SK-N-SH (cell line): Measurements from ENCODE around the gene SPEG. TPM values are rescaled to one million over a fixed set of nuclear protein-coding genes. Genes with fewer than 3 reads are reported as not detected.

Experiments
- CTCF ChIA-PET: fragments of 300-600, 350-600 bp; formaldehyde crosslinking; extraction: SDS; loops from one replicate; lab custom pipeline; 2021; lab: Yijun Ruan, JAX
- POLR2A ChIA-PET: fragments of 350-600 bp; sonication (Branson Sonifier 250); formaldehyde crosslinking; extraction: SDS; loops from one replicate; lab custom pipeline; 2020; ENCODE audit warnings: antibody characterized with exemption, inconsistent platforms; lab: Yijun Ruan, JAX
- DNase-seq: peaks from one replicate; pipeline ENCODE4 v3.0.0; 2012
- H2AFZ ChIP-seq: fragments of 200-600 bp; sonication (generic); 2 replicates; pipeline ENCODE4 v1.8.1; 2016; ENCODE audit warnings: antibody characterized with exemption, mild to moderate bottlenecking, low read depth
- H3F3A ChIP-seq: fragments of 200-600 bp; sonication (generic); replicated peaks from 2 replicates; pipeline ENCODE3; 2016; ENCODE audit warnings: antibody characterized with exemption, mild to moderate bottlenecking; ENCODE audit not compliant: insufficient read depth
- H3K27ac ChIP-seq, 2 experiments: fragments of 200-500 bp in 1 of 2; fragments of 200-600 bp in 1 of 2; sonication (Bioruptor generic) in 1 of 2; sonication (generic), shearing (Covaris generic) in 1 of 2; 2 replicates each; pipeline versions ENCODE4 v1.5.1 to v1.6.1; 2014 to 2016; ENCODE audit warnings: low read depth in 2 of 2, inconsistent platforms in 1 of 2, low read length in 1 of 2, mild to moderate bottlenecking in 1 of 2, mixed read lengths in 1 of 2
- H3K27me3 ChIP-seq: fragments of 200-600 bp; sonication (generic), shearing (Covaris generic); 2 replicates; pipeline ENCODE4 v1.6.1; 2016; ENCODE audit warnings: mixed run types; ENCODE audit not compliant: insufficient read depth
- H3K36me3 ChIP-seq, 2 experiments: fragments of 200-500 bp in 1 of 2; fragments of 200-600 bp in 1 of 2; sonication (Bioruptor generic) in 1 of 2; sonication (generic) in 1 of 2; replicated peaks in 1 of 2; 2 replicates each; pipeline versions ENCODE3 to v1.5.1; 2014 to 2016; ENCODE audit warnings: low read length in 1 of 2, mild to moderate bottlenecking in 1 of 2; ENCODE audit not compliant: insufficient read depth in 2 of 2, control insufficient read depth in 1 of 2
- H3K4me1 ChIP-seq, 2 experiments: fragments of 200-500 bp in 1 of 2; fragments of 200-600 bp in 1 of 2; sonication (Bioruptor generic) in 1 of 2; sonication (generic), shearing (Covaris generic) in 1 of 2; 2 replicates each; pipeline versions ENCODE4 v1.5.1 to v1.6.1; 2014 to 2016; ENCODE audit warnings: low read depth in 1 of 2, low read length in 1 of 2, mixed run types in 1 of 2; ENCODE audit not compliant: insufficient read depth in 2 of 2, control insufficient read depth in 1 of 2
- H3K4me2 ChIP-seq: fragments of 200-600 bp; sonication (generic), shearing (Covaris generic); 2 replicates; pipeline ENCODE4 v1.6.1; 2017; ENCODE audit warnings: mixed run types
- H3K4me3 ChIP-seq, 2 experiments: fragments of 200-500 bp in 1 of 2; fragments of 200-600 bp in 1 of 2; sonication (Bioruptor generic) in 1 of 2; sonication (generic), shearing (Covaris generic) in 1 of 2; 2 replicates each; pipeline versions ENCODE4 v1.5.1 to v1.8.1; 2014 to 2016; ENCODE audit warnings: low read depth in 2 of 2, inconsistent platforms in 1 of 2, low read length in 1 of 2, mild to moderate bottlenecking in 1 of 2, mixed read lengths in 1 of 2, moderate library complexity in 1 of 2
- H3K79me2 ChIP-seq: fragments of 200-600 bp; sonication (generic); 2 replicates; pipeline ENCODE4 v1.8.1; 2017; ENCODE audit warnings: mild to moderate bottlenecking; ENCODE audit not compliant: insufficient read depth
- H3K9ac ChIP-seq: fragments of 200-600 bp; sonication (generic); 2 replicates; pipeline ENCODE4 v1.6.1; 2017; ENCODE audit warnings: mixed run types
- H3K9me2 ChIP-seq: fragments of 200-600 bp; sonication (generic); 2 replicates; pipeline ENCODE4 v1.6.1; 2017; ENCODE audit warnings: mixed run types
- H3K9me3 ChIP-seq: fragments of 200-600 bp; sonication (generic); 2 replicates; pipeline ENCODE4 v1.6.1; 2017; ENCODE audit warnings: mixed run types, mild to moderate bottlenecking, moderate library complexity
- H4K20me1 ChIP-seq: fragments of 200-600 bp; sonication (generic); 2 replicates; pipeline ENCODE4 v1.6.1; 2017; ENCODE audit warnings: mild to moderate bottlenecking, mixed run types; ENCODE audit not compliant: insufficient read depth
- EP300 ChIP-seq, 2 experiments: IDR thresholded peaks; 2 replicates each; pipeline versions ENCODE4 v1.4.0 to v1.6.1; 2012; ENCODE audit warnings: borderline replicate concordance in 1 of 2, low read depth in 1 of 2, low read length in 1 of 2
- GATA2 ChIP-seq: sonication (generic); formaldehyde crosslinking; IDR thresholded peaks from 2 replicates; pipeline ENCODE4 v1.5.0; 2020; ENCODE audit warnings: mild to moderate bottlenecking, missing genetic modification reagents
- PBX3 ChIP-seq: IDR thresholded peaks from 2 replicates; pipeline ENCODE4; 2012
- RAD21 ChIP-seq: IDR thresholded peaks from 2 replicates; pipeline ENCODE4 v1.6.1; 2012; ENCODE audit warnings: mild to moderate bottlenecking, low read length
- RCOR1 ChIP-seq: fragments of 150-350 bp; IDR thresholded peaks from 2 replicates; pipeline ENCODE4 v1.6.1; 2017; ENCODE audit warnings: antibody characterized with exemption, low read length
- REST ChIP-seq: IDR thresholded peaks from 2 replicates; pipeline ENCODE4 v1.6.1; 2012; ENCODE audit warnings: mild to moderate bottlenecking, low read depth, low read length, moderate library complexity
- RFX5 ChIP-seq: IDR thresholded peaks from 2 replicates; pipeline ENCODE4 v1.6.1; 2012; ENCODE audit warnings: mild to moderate bottlenecking, improper control_type of control experiment, low read length
- WGBS: methylation state at CpG from one replicate; pipeline ENCODE4 v1.1.6; 2017; ENCODE audit warnings: low lambda C conversion rate; 5-methylcytosine and 5-hydroxymethylcytosine counted together
- polyA plus RNA-seq, 3 experiments: library from polyadenylated mRNA; depleted of rRNA; stranded (reverse); fragments of >200 nt; gene quantifications; 2 replicates each; pipeline ENCODE4 v1.2.3, GENCODE V29; 2012
- TF ChIP-seq, protein P1 (sequence below): IDR thresholded peaks from 2 replicates; pipeline ENCODE4 v1.4.0; 2012; ENCODE audit warnings: low read depth, borderline replicate concordance
- TF ChIP-seq, protein P2 (sequence below): IDR thresholded peaks from 2 replicates; pipeline ENCODE4 v1.4.0; 2012; ENCODE audit warnings: low read depth, borderline replicate concordance
- TF ChIP-seq, protein P3 (sequence below): fragments of 200-600 bp; sonication (generic); IDR thresholded peaks from 2 replicates; pipeline ENCODE4 v1.6.1; 2017; ENCODE audit warnings: antibody characterized with exemption, mild to moderate bottlenecking, moderate library complexity
- TF ChIP-seq, protein P4 (sequence below): IDR thresholded peaks from 2 replicates; pipeline ENCODE4 v1.4.0; 2012; ENCODE audit warnings: low read depth

The SPEG gene
- polyA plus RNA-seq, 1 of the 3 experiments (the other 2 are of a cell fraction): 107 TPM

DNA sequence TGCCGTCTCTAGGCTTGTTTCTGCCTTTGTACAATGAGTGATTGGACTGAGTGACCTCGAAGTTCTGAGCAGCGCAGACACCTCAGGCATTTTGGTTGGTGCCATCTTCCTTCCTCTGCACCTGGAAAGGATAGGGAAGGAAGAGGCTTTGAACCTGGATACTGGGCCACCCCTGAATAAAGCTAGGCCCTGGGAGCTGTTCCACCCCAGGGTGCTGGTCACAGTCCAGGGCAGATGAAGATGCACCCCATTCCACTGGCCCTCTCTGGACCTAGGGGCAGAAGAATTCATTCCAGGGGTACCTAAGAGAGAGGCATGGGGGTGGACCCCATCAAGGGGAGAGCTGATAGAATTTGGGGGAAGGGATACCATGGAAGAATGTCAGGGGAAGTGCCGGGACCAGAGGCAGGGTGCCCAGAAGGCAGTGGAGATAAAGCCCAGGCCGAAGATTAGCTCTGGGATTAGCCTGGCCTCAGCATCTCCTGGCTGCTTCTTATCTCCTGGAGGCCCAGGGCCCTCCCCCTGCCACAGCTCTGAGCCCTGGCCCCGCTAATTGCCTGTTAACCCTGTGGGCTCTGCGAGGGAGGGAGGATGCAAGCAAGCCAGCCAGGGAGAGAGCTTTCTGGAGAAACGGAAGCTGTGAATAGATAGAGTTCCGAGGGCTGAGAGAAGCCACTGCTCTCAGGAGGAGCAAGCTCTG, 91.0 kb downstream of the SPEG start (continued):
- TF ChIP-seq, protein P1, sequence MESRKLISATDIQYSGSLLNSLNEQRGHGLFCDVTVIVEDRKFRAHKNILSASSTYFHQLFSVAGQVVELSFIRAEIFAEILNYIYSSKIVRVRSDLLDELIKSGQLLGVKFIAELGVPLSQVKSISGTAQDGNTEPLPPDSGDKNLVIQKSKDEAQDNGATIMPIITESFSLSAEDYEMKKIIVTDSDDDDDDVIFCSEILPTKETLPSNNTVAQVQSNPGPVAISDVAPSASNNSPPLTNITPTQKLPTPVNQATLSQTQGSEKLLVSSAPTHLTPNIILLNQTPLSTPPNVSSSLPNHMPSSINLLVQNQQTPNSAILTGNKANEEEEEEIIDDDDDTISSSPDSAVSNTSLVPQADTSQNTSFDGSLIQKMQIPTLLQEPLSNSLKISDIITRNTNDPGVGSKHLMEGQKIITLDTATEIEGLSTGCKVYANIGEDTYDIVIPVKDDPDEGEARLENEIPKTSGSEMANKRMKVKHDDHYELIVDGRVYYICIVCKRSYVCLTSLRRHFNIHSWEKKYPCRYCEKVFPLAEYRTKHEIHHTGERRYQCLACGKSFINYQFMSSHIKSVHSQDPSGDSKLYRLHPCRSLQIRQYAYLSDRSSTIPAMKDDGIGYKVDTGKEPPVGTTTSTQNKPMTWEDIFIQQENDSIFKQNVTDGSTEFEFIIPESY: no peak
- TF ChIP-seq, protein P2, sequence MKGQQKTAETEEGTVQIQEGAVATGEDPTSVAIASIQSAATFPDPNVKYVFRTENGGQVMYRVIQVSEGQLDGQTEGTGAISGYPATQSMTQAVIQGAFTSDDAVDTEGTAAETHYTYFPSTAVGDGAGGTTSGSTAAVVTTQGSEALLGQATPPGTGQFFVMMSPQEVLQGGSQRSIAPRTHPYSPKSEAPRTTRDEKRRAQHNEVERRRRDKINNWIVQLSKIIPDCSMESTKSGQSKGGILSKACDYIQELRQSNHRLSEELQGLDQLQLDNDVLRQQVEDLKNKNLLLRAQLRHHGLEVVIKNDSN: no peak
- TF ChIP-seq RFX5 (no peak), EP300 (IDR thresholded peaks at IDR 0.05; ENCODE audit: borderline replicate concordance in 1 of 2, low read depth in 1 of 2, low read length in 1 of 2) (peak in 1 of 2 experiments; percentile 91; a peak in 2 of 4 replicates), PBX3 (no peak), RAD21 (peak; percentile 38)
- TF ChIP-seq, protein P3, sequence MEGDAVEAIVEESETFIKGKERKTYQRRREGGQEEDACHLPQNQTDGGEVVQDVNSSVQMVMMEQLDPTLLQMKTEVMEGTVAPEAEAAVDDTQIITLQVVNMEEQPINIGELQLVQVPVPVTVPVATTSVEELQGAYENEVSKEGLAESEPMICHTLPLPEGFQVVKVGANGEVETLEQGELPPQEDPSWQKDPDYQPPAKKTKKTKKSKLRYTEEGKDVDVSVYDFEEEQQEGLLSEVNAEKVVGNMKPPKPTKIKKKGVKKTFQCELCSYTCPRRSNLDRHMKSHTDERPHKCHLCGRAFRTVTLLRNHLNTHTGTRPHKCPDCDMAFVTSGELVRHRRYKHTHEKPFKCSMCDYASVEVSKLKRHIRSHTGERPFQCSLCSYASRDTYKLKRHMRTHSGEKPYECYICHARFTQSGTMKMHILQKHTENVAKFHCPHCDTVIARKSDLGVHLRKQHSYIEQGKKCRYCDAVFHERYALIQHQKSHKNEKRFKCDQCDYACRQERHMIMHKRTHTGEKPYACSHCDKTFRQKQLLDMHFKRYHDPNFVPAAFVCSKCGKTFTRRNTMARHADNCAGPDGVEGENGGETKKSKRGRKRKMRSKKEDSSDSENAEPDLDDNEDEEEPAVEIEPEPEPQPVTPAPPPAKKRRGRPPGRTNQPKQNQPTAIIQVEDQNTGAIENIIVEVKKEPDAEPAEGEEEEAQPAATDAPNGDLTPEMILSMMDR: no peak

DNA sequence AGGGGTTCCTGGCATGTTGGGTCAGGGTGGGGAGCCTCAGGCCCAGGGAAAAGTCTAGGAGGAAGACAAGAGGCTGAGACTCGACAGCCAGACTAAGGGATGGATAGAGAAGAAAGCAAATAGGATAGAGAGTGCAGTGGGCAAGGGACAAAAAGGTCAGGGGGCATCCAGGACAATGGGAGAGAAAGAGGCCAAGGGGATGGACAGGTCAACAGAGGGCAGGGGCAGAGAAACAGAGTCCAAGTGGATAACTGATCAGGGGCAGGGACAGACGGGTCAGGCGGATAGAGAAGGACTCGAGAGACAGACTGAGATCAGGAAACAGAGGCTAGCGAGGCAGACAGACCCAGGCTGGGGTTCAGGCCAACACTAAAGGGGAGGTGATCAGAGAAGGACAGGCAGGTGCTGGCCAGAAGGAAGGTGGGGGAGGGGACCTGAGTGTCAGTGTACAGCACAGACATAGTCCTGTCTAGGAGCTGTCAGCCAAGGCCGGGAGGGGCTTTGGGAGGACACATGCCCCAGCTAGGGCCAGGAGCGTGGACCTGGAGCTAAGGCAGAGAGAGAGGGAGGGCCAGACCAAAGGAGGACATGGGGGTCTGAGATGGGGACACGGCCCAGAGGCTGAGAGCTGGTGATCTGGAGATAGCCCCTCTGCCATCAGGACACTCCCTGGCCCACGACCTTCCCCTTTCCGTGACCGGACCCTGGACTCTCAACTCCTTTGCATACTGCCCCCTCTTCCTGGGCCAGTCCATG, 91.9 kb downstream of the SPEG start:
- Histone ChIP-seq H3K79me2 (no peaks in the 10 kb centered on the region), H2AFZ (no peak overlapping the region), H4K20me1 (no peaks in the 10 kb centered on the region), H3F3A (no peaks in the 10 kb centered on the region), H3K9me2 (no peaks in the 10 kb centered on the region), H3K36me3 (no peaks in the 10 kb centered on the region), H3K27ac (peak overlapping the region in 1 of 2 experiments; percentile 98; a peak in 2 of 4 replicates), H3K27me3 (no peaks in the 10 kb centered on the region; the same call in 1 of the 2 replicates), H3K9ac (no peak overlapping the region), H3K4me1 (peaks cover 4 to 59% of the 10 kb centered on the region in 2 experiments; a peak in 2 of 4 replicates), H3K4me2 (no peak overlapping the region), H3K4me3 (no peak overlapping the region; a peak in 1 of 4 replicates), H3K9me3 (no peaks in the 10 kb centered on the region)
- ChIA-PET POLR2A (interaction anchor here (0.6 to 8.0 kb wide), 14 partner anchors 12 to 138 kb away, joined by 3 to 210 read pairs (median 5); partner anchors contain the start of genes ASIC4, CHPF, DNPEP and GMPPA), CTCF (interaction anchor here (1.1 to 62.1 kb wide), 8 partner anchors 14 to 136 kb away, joined by 3 to 2824 read pairs (median 103); partner anchors contain the start of genes ASIC4, CHPF, DNPEP and GMPPA)
- DNase-seq: no peak
- WGBS: 67% methylated on average over 10 of the region's 11 CpGs
- TF ChIP-seq REST (no peak), RCOR1 (no peak), GATA2 (CRISPR knock-in tag) (peak; percentile 60)
- TF ChIP-seq, protein P4, sequence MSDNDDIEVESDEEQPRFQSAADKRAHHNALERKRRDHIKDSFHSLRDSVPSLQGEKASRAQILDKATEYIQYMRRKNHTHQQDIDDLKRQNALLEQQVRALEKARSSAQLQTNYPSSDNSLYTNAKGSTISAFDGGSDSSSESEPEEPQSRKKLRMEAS: no peak
